K562 (cell line): ENCODE data around the gene RAP2B. TPM values are rescaled to one million over a fixed set of nuclear protein-coding genes. Genes with fewer than 3 reads are reported as not detected.

Experiments used
- ATAC-seq: fragments of 200-7000 bp; cut with Tn5 transposase; 3 replicates; pipeline ENCODE4 v1.9.1; 2020; ENCODE audit warnings: moderate library complexity
- BruUV-seq: library from RNA; stranded (reverse); fragments of 400-500 nt; replicated peaks from 2 replicates; lab custom pipeline; 2021; lab: Mats Ljungman, UMichigan
- CTCF ChIA-PET: fragments of 300-600 bp; formaldehyde crosslinking; extraction: SDS; loops from one replicate; lab custom pipeline; 2021; ENCODE audit warnings: low intra/inter-chr PET ratio; lab: Yijun Ruan, JAX
- POLR2A ChIA-PET: fragments of 300-600, 350-650 bp; sonication (Branson Sonifier 250); formaldehyde crosslinking; extraction: SDS; loops from one replicate; lab custom pipeline; 2021; ENCODE audit warnings: antibody characterized with exemption, inconsistent platforms; lab: Yijun Ruan, JAX
- DNase-seq, 4 experiments: peaks; one replicate each; pipeline versions ENCODE4 v3.0.0 to v3.0.0-alpha.2; 2011 to 2018; ENCODE audit warnings: low spot score in 3 of 4, mixed read lengths in 3 of 4; ENCODE audit errors: extremely low read depth in 1 of 4
- FAIRE-seq: peaks from 2 replicates; lab custom pipeline; 2011; peaks lifted over from hg19 to GRCh38; lab: Jason Lieb, UNC
- H2AFZ ChIP-seq: 2 replicates; pipeline ENCODE4 v1.6.0; 2011; ENCODE audit warnings: low read depth, low read length, control low read depth, inconsistent platforms
- H3K27ac ChIP-seq: fragments of 200-600 bp; 3 replicates; pipeline ENCODE4 v1.8.0; 2011; ENCODE audit warnings: low read depth, mild to moderate bottlenecking, control low read depth, inconsistent platforms, low read length, moderate library complexity, mixed read lengths; ENCODE audit errors: extremely low read depth
- H3K27me3 ChIP-seq, 2 experiments: fragments of 300-600 bp in 1 of 2; 2 replicates in 1 of 2; 3 replicates in 1 of 2; pipeline versions ENCODE4 v1.6.0 to v1.8.0; 2011; ENCODE audit warnings: inconsistent platforms in 2 of 2, low read length in 2 of 2, mild to moderate bottlenecking in 1 of 2, mixed read lengths in 1 of 2, moderate library complexity in 1 of 2; ENCODE audit not compliant: control insufficient read depth in 2 of 2, insufficient read depth in 2 of 2
- H3K36me3 ChIP-seq: fragments of 300-600 bp; 3 replicates; pipeline ENCODE4 v1.8.0; 2011; ENCODE audit warnings: mild to moderate bottlenecking, low read length, inconsistent platforms; ENCODE audit not compliant: control insufficient read depth, insufficient read depth
- H3K4me1 ChIP-seq, 2 experiments: fragments of 200-600 bp in 1 of 2; replicated peaks in 1 of 2; 2 replicates in 1 of 2; 3 replicates in 1 of 2; pipeline versions ENCODE4 v1.5.1 to v1.8.0; 2011; ENCODE audit warnings: inconsistent platforms in 2 of 2, low read length in 2 of 2, mild to moderate bottlenecking in 1 of 2, mixed read lengths in 1 of 2, moderate library complexity in 1 of 2; ENCODE audit not compliant: control insufficient read depth in 2 of 2, insufficient read depth in 2 of 2
- H3K4me2 ChIP-seq: 2 replicates; pipeline ENCODE4 v1.6.1; 2011; ENCODE audit warnings: low read length, control low read depth, inconsistent platforms, mixed read lengths; ENCODE audit not compliant: insufficient read depth
- H3K4me3 ChIP-seq: fragments of 200-600 bp; sonication (generic), shearing (Covaris generic); 2 replicates; pipeline ENCODE4 v1.5.1; 2016; ENCODE audit warnings: control low read depth, inconsistent platforms
- H3K79me2 ChIP-seq: fragments of 200-600 bp; 3 replicates; pipeline ENCODE4 v1.8.0; 2011; ENCODE audit warnings: low read length, inconsistent platforms; ENCODE audit not compliant: control insufficient read depth, insufficient read depth
- H3K9ac ChIP-seq, 2 experiments: 2 replicates each; pipeline versions ENCODE4 v1.6.0 to v1.6.1; 2011; ENCODE audit warnings: low read depth in 2 of 2, low read length in 2 of 2, control low read depth in 1 of 2, inconsistent platforms in 1 of 2, mild to moderate bottlenecking in 1 of 2, mixed read lengths in 1 of 2; ENCODE audit not compliant: insufficient read depth in 1 of 2
- H3K9me1 ChIP-seq: one replicate; pipeline ENCODE4 v1.6.0; 2011; ENCODE audit warnings: inconsistent platforms, mild to moderate bottlenecking, low read length, moderate library complexity; ENCODE audit not compliant: control insufficient read depth, insufficient read depth
- H3K9me3 ChIP-seq: replicated peaks from 2 replicates; pipeline ENCODE4 v1.5.1; 2011; ENCODE audit warnings: low read depth, low read length, inconsistent platforms; ENCODE audit not compliant: control insufficient read depth, insufficient read depth
- H4K20me1 ChIP-seq: replicated peaks from 2 replicates; pipeline ENCODE4 v1.6.1; 2011; ENCODE audit warnings: low read length, inconsistent platforms, mixed read lengths; ENCODE audit not compliant: control insufficient read depth, insufficient read depth
- DACH1 ChIP-seq: fragments of 450-650 bp; IDR thresholded peaks from 2 replicates; pipeline ENCODE4 v1.6.1; 2018; ENCODE audit not compliant: partially characterized antibody
- LCOR ChIP-seq: sonication (generic); formaldehyde crosslinking; IDR thresholded peaks from 2 replicates; pipeline ENCODE4 v1.8.0; 2022; ENCODE audit warnings: mild to moderate bottlenecking, missing genetic modification reagents
- SETDB1 ChIP-seq: IDR thresholded peaks from one replicate; pipeline ENCODE4 v1.6.1; 2012; ENCODE audit warnings: low read length, control low read depth, inconsistent platforms
- TAF9B ChIP-seq: fragments of 450-650 bp; IDR thresholded peaks from 2 replicates; pipeline ENCODE4 v1.6.1; 2018; ENCODE audit warnings: mild to moderate bottlenecking; ENCODE audit not compliant: partially characterized antibody
- ZBTB26 ChIP-seq: fragments of 450-650 bp; formaldehyde crosslinking; IDR thresholded peaks from 2 replicates; pipeline ENCODE4 v1.4.0; 2022; ENCODE audit warnings: missing genetic modification characterization
- ZNF511 ChIP-seq: sonication (generic); formaldehyde crosslinking; IDR thresholded peaks from 2 replicates; pipeline ENCODE4 v1.8.0; 2022; ENCODE audit warnings: mild to moderate bottlenecking, missing genetic modification reagents
- WGBS: fragments of 100-300 bp; shearing (Covaris generic); methylation state at CpG from one replicate; pipeline ENCODE4 v1.1.6; 2016; ENCODE audit warnings: low coverage, mixed read lengths; ENCODE audit not compliant: insufficient coverage; ENCODE audit errors: missing lambda C conversion rate; 5-methylcytosine and 5-hydroxymethylcytosine counted together
- in situ Hi-C: fragments of 300-500 bp; cut with MboI; formaldehyde crosslinking; loops from 4 replicates; pipeline ENCODE4 v1.15.0; 2018; ENCODE audit warnings: inconsistent platforms, mixed read lengths
- intact Hi-C: fragments of 100-400 bp; cut with micrococcal nuclease; formaldehyde crosslinking; loops from 2 replicates; pipeline ENCODE4 v1.14.2; 2022
- polyA plus RNA-seq, 8 experiments: library from polyadenylated mRNA; depleted of rRNA in 4 of 8; stranded (reverse) in 5 of 8; unstranded in 3 of 8; fragments of >200 nt; fragmentation: Nextera tagmentation in 2 of 8; fragmentation: Illumina TruSeq in 1 of 8; extraction: Ambion mirVana in 2 of 8; extraction: Trizol in 1 of 8; gene quantifications; 2 replicates each; pipeline versions ENCODE4 v1.2.1 to v1.2.3, GENCODE V29; 2011 to 2014; ENCODE audit warnings: inconsistent platforms in 1 of 8, missing spikeins in 1 of 8
- total RNA-seq, 7 experiments: library from RNA; depleted of rRNA in 6 of 7; stranded (reverse); fragments of >200 nt in 6 of 7; fragmentation: Illumina TruSeq in 2 of 7; extraction: Trizol in 2 of 7; gene quantifications; 2 replicates each; pipeline versions ENCODE4 v1.2.1 to v1.2.3, GENCODE V29; 2011 to 2021; ENCODE audit warnings: low replicate concordance in 1 of 7
- TF ChIP-seq, protein P1 (sequence below): fragments of 450-650 bp; IDR thresholded peaks from 2 replicates; pipeline ENCODE4 v1.6.1; 2017; ENCODE audit warnings: antibody characterized with exemption, mild to moderate bottlenecking
- TF ChIP-seq, protein P2 (sequence below), 2 experiments: fragments of 450-650 bp in 1 of 2; sonication (generic) in 1 of 2; formaldehyde crosslinking in 1 of 2; IDR thresholded peaks in 1 of 2; conservative IDR thresholded peaks in 1 of 2; 2 replicates each; pipeline versions ENCODE4 v1.6.1 to v1.8.1; 2016 to 2023; ENCODE audit warnings: mild to moderate bottlenecking in 2 of 2, moderate library complexity in 2 of 2, inconsistent platforms in 1 of 2, missing genetic modification reagents in 1 of 2

The RAP2B gene
- total and polyA plus RNA-seq, 9 of the 15 experiments (the other 6 are each of a cell fraction or from before 2014, with no cell fraction given), result 9.4 to 31.2 (median 15.8) TPM

DNA sequence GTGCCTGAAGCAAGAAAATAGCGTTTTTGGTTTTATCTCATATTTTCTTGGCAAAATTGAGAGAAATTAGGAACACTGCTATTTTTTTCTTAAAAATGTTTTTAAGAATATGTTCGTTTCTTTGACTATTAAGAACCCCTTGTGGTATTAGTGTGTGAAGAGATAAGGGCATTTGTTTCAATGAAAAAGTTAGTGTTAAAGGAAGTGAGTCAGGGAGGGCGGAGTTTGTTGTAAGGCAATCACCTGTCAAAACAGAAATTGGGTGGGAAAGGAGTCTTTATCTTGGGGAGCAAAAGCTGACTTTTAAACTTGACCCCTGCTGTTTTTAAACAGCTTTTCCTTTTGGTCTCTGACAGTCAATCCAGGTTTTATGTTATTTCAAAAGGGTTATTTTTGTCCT, 4.2 kb downstream of the RAP2B start:
- DNase-seq, result peak; percentile 30 to 90 (median 55)
- in situ Hi-C loops, result loop anchor here (5.0 kb wide), 1 partner anchor 119 kb away; no protein-coding TSS in a partner anchor
- no peaks in the 10 kb centered on the region; the same call in 1 of the 2 replicates for H4K20me1 ChIP-seq
- ChIA-PET POLR2A (no interaction called here), CTCF (no interaction called here)
- H3K9me1 ChIP-seq, result no peaks in the 10 kb centered on the region
- BruUV-seq, result no TSS peak
- H3K27ac ChIP-seq, result peak overlapping the region; percentile 81
- H3K4me1 ChIP-seq, result peaks cover 15 to 22% of the 10 kb centered on the region in 2 experiments; a peak in 3 of 5 replicates
- WGBS, result 2% methylated on average over 3 of the region's 3 CpGs
- H2AFZ ChIP-seq, result no peak overlapping the region
- no peaks in the 10 kb centered on the region for H3K27me3 ChIP-seq
- H3K79me2 ChIP-seq, result peaks cover 77% of the 10 kb centered on the region
- peak overlapping the region; percentile 77 for H3K4me2 ChIP-seq
- intact Hi-C loops, result loop anchor here (1.0 to 10.0 kb wide), 5 partner anchors 56 to 891 kb away; no protein-coding TSS in a partner anchor
- no peaks in the 10 kb centered on the region for H3K9me3 ChIP-seq
- peak; percentile 13 for ATAC-seq
- peaks cover 42% of the 10 kb centered on the region for H3K36me3 ChIP-seq
- peak overlapping the region in 1 of 2 experiments; percentile 84; a peak in 2 of 4 replicates for H3K9ac ChIP-seq
- FAIRE-seq, result peak; percentile 78
- H3K4me3 ChIP-seq, result peak overlapping the region; percentile 88
- peak; percentile 36; the same call in 1 of the 2 replicates for TF ChIP-seq LCOR
- TF ChIP-seq SETDB1, result no peak
- TF ChIP-seq, protein P1, sequence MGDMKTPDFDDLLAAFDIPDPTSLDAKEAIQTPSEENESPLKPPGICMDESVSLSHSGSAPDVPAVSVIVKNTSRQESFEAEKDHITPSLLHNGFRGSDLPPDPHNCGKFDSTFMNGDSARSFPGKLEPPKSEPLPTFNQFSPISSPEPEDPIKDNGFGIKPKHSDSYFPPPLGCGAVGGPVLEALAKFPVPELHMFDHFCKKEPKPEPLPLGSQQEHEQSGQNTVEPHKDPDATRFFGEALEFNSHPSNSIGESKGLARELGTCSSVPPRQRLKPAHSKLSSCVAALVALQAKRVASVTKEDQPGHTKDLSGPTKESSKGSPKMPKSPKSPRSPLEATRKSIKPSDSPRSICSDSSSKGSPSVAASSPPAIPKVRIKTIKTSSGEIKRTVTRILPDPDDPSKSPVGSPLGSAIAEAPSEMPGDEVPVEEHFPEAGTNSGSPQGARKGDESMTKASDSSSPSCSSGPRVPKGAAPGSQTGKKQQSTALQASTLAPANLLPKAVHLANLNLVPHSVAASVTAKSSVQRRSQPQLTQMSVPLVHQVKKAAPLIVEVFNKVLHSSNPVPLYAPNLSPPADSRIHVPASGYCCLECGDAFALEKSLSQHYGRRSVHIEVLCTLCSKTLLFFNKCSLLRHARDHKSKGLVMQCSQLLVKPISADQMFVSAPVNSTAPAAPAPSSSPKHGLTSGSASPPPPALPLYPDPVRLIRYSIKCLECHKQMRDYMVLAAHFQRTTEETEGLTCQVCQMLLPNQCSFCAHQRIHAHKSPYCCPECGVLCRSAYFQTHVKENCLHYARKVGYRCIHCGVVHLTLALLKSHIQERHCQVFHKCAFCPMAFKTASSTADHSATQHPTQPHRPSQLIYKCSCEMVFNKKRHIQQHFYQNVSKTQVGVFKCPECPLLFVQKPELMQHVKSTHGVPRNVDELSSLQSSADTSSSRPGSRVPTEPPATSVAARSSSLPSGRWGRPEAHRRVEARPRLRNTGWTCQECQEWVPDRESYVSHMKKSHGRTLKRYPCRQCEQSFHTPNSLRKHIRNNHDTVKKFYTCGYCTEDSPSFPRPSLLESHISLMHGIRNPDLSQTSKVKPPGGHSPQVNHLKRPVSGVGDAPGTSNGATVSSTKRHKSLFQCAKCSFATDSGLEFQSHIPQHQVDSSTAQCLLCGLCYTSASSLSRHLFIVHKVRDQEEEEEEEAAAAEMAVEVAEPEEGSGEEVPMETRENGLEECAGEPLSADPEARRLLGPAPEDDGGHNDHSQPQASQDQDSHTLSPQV, result 0 out of 2 replicates have a peak, but pooled peaks have one; percentile 37
- TF ChIP-seq ZNF511 (CRISPR knock-in tag), result no peak
- TF ChIP-seq DACH1, result peak; percentile 99
- peak; percentile 50 for TF ChIP-seq TAF9B
- TF ChIP-seq ZBTB26 (CRISPR knock-in tag), result no peak
- TF ChIP-seq, protein P2, sequence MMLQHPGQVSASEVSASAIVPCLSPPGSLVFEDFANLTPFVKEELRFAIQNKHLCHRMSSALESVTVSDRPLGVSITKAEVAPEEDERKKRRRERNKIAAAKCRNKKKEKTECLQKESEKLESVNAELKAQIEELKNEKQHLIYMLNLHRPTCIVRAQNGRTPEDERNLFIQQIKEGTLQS (IDR thresholded peaks at IDR 0.05), result peak; percentile 76
- TF ChIP-seq, protein P2 (CRISPR knock-in tag; conservative IDR thresholded peaks at IDR 0.05), result no peak
